Measurements from ENCODE around the gene KDM6B.
"Not testable (repeated sequence)": the region's sequence is repeated elsewhere in the genome, so short reads cannot be mapped to it uniquely, and the experiment has no call there.

The KDM6B gene

GRCh38 chr17:7833795-7834541 lies at the start of gene KDM6B:
TSS of gene KDM6B (plus strand) at chr17:7834217. CDS start at chr17:7845555, 11,338 bp downstream.
- DNase-seq (ENCODE audit: low read depth in 1 of 2, low spot score in 1 of 2): peak; percentile 73 to 79

- DNase-seq (ENCODE audit: low read depth in 1 of 2, low spot score in 1 of 2): no peak
Observed at GRCh38 chr17:7786866-7787265, 47.2 kb upstream of the KDM6B start.

GRCh38 chr17:7789131-7789530 lies 44.9 kb upstream of the KDM6B start:
- no peak for DNase-seq (ENCODE audit: low read depth in 1 of 2, low spot score in 1 of 2)

GRCh38 chr17:7790150-7790549 lies 43.9 kb upstream of the KDM6B start:
- DNase-seq (ENCODE audit: low read depth in 1 of 2, low spot score in 1 of 2): no peak

- DNase-seq (ENCODE audit: low read depth in 1 of 2, low spot score in 1 of 2): no peak
Observed at GRCh38 chr17:7792611-7793010, 41.4 kb upstream of the KDM6B start.

- no peak for DNase-seq (ENCODE audit: low read depth in 1 of 2, low spot score in 1 of 2)
Observed at GRCh38 chr17:7794075-7794663, 39.8 kb upstream of the KDM6B start.

GRCh38 chr17:7797976-7798375 lies 36.0 kb upstream of the KDM6B start:
- DNase-seq (ENCODE audit: low read depth in 1 of 2, low spot score in 1 of 2): no peak

- DNase-seq (ENCODE audit: low read depth in 1 of 2, low spot score in 1 of 2): no peak
Observed at GRCh38 chr17:7798839-7799238, 35.2 kb upstream of the KDM6B start.

- no peak for DNase-seq (ENCODE audit: low read depth in 1 of 2, low spot score in 1 of 2)
Observed at GRCh38 chr17:7803981-7804380, 30.0 kb upstream of the KDM6B start.

GRCh38 chr17:7806587-7806986 lies 27.4 kb upstream of the KDM6B start:
- DNase-seq (ENCODE audit: low read depth in 1 of 2, low spot score in 1 of 2): no peak

GRCh38 chr17:7807206-7807605 lies 26.8 kb upstream of the KDM6B start:
- DNase-seq (ENCODE audit: low read depth in 1 of 2, low spot score in 1 of 2): no peak

- no peak for DNase-seq (ENCODE audit: low read depth in 1 of 2, low spot score in 1 of 2)
Observed at GRCh38 chr17:7809086-7809790, 24.8 kb upstream of the KDM6B start.

GRCh38 chr17:7809791-7810343 lies 24.1 kb upstream of the KDM6B start:
- not testable (repeated sequence) for DNase-seq (ENCODE audit: low read depth in 1 of 2, low spot score in 1 of 2)

- DNase-seq (ENCODE audit: low read depth in 1 of 2, low spot score in 1 of 2): no peak
Observed at GRCh38 chr17:7811251-7811650, 22.8 kb upstream of the KDM6B start.

GRCh38 chr17:7814969-7815368 lies 19.0 kb upstream of the KDM6B start:
- no peak for DNase-seq (ENCODE audit: low read depth in 1 of 2, low spot score in 1 of 2)

- DNase-seq (ENCODE audit: low read depth in 1 of 2, low spot score in 1 of 2): no peak
Observed at GRCh38 chr17:7816926-7817642, 16.9 kb upstream of the KDM6B start.

- no peak for DNase-seq (ENCODE audit: low read depth in 1 of 2, low spot score in 1 of 2)
Observed at GRCh38 chr17:7817643-7817964, 16.4 kb upstream of the KDM6B start.

- DNase-seq (ENCODE audit: low read depth in 1 of 2, low spot score in 1 of 2): no peak
Observed at GRCh38 chr17:7818026-7818425, 16.0 kb upstream of the KDM6B start.

- no peak for DNase-seq (ENCODE audit: low read depth in 1 of 2, low spot score in 1 of 2)
Observed at GRCh38 chr17:7818746-7819645, 15.0 kb upstream of the KDM6B start.

GRCh38 chr17:7820231-7820630 lies 13.8 kb upstream of the KDM6B start:
- DNase-seq (ENCODE audit: low read depth in 1 of 2, low spot score in 1 of 2): no peak
